ENCODE results near the gene IFNA1.

The IFNA1 gene

DNA sequence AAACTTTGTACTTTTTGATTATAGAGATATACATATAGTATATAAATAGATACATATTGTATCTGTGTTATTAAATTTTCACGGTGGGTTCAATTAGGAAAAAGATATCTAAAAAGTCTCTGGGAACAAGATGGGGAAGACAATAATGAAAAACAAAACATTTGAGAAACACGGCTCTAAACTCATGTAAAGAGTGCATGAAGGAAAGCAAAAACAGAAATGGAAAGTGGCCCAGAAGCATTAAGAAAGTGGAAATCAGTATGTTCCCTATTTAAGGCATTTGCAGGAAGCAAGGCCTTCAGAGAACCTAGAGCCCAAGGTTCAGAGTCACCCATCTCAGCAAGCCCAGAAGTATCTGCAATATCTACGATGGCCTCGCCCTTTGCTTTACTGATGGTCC is at the start of gene IFNA1:
IFNA1 (plus strand) TSS at position 301 of the 400 bp plus-strand sequence; CDS start at position 370, 69 bp downstream.
- H3K9ac ChIP-seq (ENCODE audit: low read length in 5 of 5), result no peak within 1 kb of the TSS
- no peak within 1 kb of the TSS for H3K27ac ChIP-seq (ENCODE audit: low read depth, low read length)
- H3K9me3 ChIP-seq (ENCODE audit: control insufficient read depth in 5 of 5, low read length in 5 of 5), result peaks cover 0 to 8% (median 0%) of the 10 kb centered on the region in 5 donors
- H3K36me3 ChIP-seq (ENCODE audit: control insufficient read depth in 5 of 5, insufficient read depth in 5 of 5, low read length in 5 of 5), result no peaks in the 10 kb centered on the region
- H3K4me3 ChIP-seq (ENCODE audit: low read depth in 1 of 5, low read length in 5 of 5), result no peak within 1 kb of the TSS
- peaks cover 0 to 6% (median 0%) of the 10 kb centered on the region in 5 donors for H3K27me3 ChIP-seq (ENCODE audit: control insufficient read depth in 5 of 5, insufficient read depth in 4 of 5, low read length in 5 of 5)
- H3K4me1 ChIP-seq (ENCODE audit: control insufficient read depth in 5 of 5, insufficient read depth in 5 of 5, low read length in 5 of 5), result no peaks in the 10 kb centered on the region

DNA sequence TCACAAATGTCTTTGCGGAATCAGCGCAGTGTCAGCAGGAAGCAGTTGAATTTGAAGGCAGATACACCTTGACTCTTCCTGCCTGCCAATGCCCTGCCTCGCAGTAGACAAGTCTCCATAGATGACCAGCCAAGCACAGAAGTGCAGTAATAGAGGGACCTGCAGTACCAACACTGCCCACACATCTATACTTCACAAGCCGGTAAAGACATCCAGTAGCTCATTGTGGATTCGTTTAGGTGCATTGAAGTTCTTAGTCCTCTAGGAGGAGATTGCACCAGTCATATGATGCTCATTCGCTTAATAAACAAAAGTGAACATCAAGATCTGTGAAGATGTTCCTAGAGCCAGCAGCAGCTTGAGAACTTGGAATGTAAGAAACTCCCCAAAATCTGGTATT is 48.0 kb upstream of the IFNA1 start:
- Histone ChIP-seq H3K9ac (ENCODE audit: low read length in 5 of 5) (no peak overlapping the region), H3K9me3 (ENCODE audit: control insufficient read depth in 5 of 5, low read length in 5 of 5) (no peaks in the 10 kb centered on the region), H3K4me1 (ENCODE audit: control insufficient read depth in 5 of 5, insufficient read depth in 5 of 5, low read length in 5 of 5) (peaks cover 0 to 9% (median 8%) of the 10 kb centered on the region in 5 donors), H3K27ac (ENCODE audit: low read depth, low read length) (no peak overlapping the region), H3K4me3 (ENCODE audit: low read depth in 1 of 5, low read length in 5 of 5) (no peak overlapping the region), H3K27me3 (ENCODE audit: control insufficient read depth in 5 of 5, insufficient read depth in 4 of 5, low read length in 5 of 5) (peaks cover 4 to 37% (median 10%) of the 10 kb centered on the region in 5 donors), H3K36me3 (ENCODE audit: control insufficient read depth in 5 of 5, insufficient read depth in 5 of 5, low read length in 5 of 5) (no peaks in the 10 kb centered on the region)

DNA sequence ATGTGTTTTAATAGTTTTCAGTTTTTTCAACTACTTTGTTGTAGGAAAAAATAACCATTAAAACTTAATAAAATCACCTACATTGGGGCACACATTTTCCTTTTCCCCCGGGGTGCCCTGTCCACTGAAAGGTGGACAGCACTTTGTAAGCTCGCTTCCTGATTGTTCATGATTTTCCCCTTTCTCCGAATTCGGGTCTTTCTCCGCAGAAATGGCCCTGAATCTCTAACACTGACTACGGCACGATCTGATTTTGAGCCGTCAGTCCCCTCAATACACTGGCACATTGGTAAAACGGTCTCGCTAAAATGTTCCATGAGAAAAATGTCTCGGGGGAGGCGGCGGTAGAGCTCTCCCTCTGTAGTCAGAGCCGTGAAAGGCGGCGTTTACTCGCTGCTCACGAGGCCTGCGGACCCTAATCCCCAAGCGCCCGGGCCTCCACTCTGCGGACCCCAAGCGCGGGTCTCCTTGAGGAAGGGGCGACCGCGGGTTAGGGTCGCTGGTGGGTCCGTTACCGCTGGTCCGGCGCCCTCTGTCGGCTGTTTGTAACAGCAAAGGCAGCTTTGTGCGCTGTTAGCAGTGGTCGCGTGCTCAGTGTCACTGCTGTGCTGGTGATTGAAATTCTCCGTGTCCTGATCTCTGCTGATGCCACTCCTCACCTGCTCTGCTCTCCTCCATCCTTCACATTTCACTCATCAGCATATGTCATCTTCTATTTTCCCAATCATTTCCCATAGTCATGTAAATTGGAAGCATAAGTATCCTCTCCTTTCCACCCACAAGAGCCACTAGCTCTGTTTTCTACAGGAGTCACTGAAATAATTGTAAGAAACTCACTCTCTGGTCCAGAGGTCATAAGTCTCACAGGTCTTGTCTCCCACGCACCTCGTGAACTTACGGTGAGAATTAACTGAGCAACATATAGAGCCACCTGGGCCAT is 44.2 kb upstream of the IFNA1 start:
- Histone ChIP-seq H3K27ac (ENCODE audit: low read depth, low read length) (no peak overlapping the region), H3K36me3 (ENCODE audit: control insufficient read depth in 5 of 5, insufficient read depth in 5 of 5, low read length in 5 of 5) (no peaks in the 10 kb centered on the region), H3K9ac (ENCODE audit: low read length in 5 of 5) (peak overlapping the region in 3 of 5 donors; percentile 27 to 73 (median 64)), H3K4me3 (ENCODE audit: low read depth in 1 of 5, low read length in 5 of 5) (peak overlapping the region; percentile 57 to 78 (median 74)), H3K27me3 (ENCODE audit: control insufficient read depth in 5 of 5, insufficient read depth in 4 of 5, low read length in 5 of 5) (peaks cover 4 to 33% (median 8%) of the 10 kb centered on the region in 5 donors), H3K4me1 (ENCODE audit: control insufficient read depth in 5 of 5, insufficient read depth in 5 of 5, low read length in 5 of 5) (peaks cover 0 to 10% (median 8%) of the 10 kb centered on the region in 5 donors), H3K9me3 (ENCODE audit: control insufficient read depth in 5 of 5, low read length in 5 of 5) (no peaks in the 10 kb centered on the region)

DNA sequence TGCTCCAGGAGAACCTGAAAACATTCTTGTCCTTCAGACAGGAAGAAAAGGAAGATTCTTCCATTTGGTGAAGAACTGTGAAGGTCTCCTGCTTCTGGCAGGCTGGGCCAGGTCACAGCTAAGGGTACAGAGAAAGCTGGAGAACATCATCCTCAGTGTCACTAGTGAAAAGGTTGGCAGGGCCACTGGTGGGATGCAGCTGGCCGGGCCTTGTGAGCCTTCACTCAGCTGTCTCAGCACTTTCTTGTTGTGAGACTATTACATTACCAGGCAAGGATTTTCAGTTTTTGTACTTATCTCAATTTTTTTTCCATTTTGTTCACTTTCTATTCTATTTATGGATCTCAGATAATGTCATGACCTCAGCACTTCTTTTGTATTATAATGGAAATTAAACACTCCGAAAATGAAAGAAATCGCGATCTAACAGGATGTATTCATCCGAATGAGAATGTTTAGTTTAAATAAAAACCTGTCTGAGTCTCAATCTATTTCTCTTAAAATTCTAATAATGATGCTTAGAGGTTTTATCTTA is 41.2 kb upstream of the IFNA1 start:
- no peak overlapping the region for H3K9ac ChIP-seq (ENCODE audit: low read length in 5 of 5)

DNA sequence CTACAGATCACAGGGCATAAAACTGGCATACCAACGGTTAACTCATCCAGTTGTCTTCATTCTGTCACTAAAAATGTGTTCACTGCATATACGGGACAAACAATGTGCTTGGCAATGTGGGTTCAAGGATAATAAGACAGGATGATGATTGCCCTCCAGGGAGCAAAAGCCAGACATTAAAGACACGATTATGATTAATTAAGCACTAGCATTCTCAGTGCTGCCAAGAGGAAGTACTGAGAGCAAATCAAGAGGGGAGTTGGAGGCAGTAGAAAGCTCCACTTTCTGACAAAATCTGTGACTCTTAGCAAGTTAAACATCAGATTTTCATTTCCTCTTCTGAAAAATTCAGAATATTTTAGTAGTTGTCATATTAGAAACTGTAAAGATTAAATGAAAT is 40.3 kb upstream of the IFNA1 start:
- Histone ChIP-seq H3K36me3 (ENCODE audit: control insufficient read depth in 5 of 5, insufficient read depth in 5 of 5, low read length in 5 of 5) (no peaks in the 10 kb centered on the region), H3K27me3 (ENCODE audit: control insufficient read depth in 5 of 5, insufficient read depth in 4 of 5, low read length in 5 of 5) (peaks cover 11 to 39% (median 14%) of the 10 kb centered on the region in 5 donors), H3K9ac (ENCODE audit: low read length in 5 of 5) (no peak overlapping the region)

More for the DNA sequence above, 41.2 kb upstream of the IFNA1 start:
- no peaks in the 10 kb centered on the region for H3K36me3 ChIP-seq (ENCODE audit: control insufficient read depth in 5 of 5, insufficient read depth in 5 of 5, low read length in 5 of 5)
- peaks cover 11 to 41% (median 14%) of the 10 kb centered on the region in 5 donors for H3K27me3 ChIP-seq (ENCODE audit: control insufficient read depth in 5 of 5, insufficient read depth in 4 of 5, low read length in 5 of 5)
- H3K4me3 ChIP-seq (ENCODE audit: low read depth in 1 of 5, low read length in 5 of 5), result no peak overlapping the region
- peaks cover 2 to 25% (median 21%) of the 10 kb centered on the region in 5 donors for H3K4me1 ChIP-seq (ENCODE audit: control insufficient read depth in 5 of 5, insufficient read depth in 5 of 5, low read length in 5 of 5)
- H3K9me3 ChIP-seq (ENCODE audit: control insufficient read depth in 5 of 5, low read length in 5 of 5), result no peaks in the 10 kb centered on the region
- no peak overlapping the region for H3K27ac ChIP-seq (ENCODE audit: low read depth, low read length)

DNA sequence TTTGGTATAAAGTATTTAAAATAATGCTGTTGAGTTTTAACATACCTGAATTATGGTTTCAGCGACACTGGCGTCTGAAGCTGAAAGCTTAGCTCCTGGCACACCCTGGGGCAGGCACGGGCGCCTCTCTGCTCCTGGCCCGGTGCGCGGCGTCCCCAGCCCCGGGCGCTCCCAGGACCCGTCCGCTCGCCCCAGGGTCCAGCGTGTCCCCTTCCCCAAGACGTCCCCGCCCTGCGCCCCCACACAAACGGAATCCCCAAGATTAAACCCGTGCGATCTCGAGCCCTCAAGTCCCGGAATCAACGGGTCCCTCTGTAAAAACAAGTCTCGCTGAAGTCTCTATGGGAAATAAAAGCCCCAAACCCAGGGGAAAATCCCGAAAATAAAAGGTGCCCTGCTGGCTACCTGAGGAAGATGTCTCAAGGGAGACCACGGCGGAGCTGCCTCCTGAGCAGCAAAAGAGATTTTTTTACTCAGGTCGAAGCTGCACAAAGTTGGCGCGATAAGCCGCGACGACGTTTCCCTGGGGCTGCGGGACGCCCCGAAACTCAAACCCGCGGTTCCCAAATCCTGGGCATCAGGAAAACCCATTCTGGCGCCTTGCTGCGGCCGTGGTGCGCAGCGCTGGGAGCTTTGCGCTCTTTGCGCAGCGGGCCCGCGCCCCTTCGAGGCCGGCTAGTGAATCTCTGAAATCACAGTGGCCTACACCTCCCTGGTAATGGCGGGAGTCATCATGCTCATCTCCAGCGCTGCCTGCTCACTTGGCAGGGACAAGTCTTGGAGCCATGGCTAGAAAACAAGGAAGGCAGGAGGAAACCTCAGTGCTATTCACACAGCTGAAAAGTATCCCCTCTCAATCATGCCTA is 37.6 kb upstream of the IFNA1 start:
- Histone ChIP-seq H3K9me3 (ENCODE audit: control insufficient read depth in 5 of 5, low read length in 5 of 5) (no peaks in the 10 kb centered on the region), H3K9ac (ENCODE audit: low read length in 5 of 5) (peak overlapping the region in 3 of 5 donors; percentile 8 to 48 (median 14)), H3K27ac (ENCODE audit: low read depth, low read length) (no peak overlapping the region), H3K36me3 (ENCODE audit: control insufficient read depth in 5 of 5, insufficient read depth in 5 of 5, low read length in 5 of 5) (no peaks in the 10 kb centered on the region), H3K4me3 (ENCODE audit: low read depth in 1 of 5, low read length in 5 of 5) (peak overlapping the region; percentile 41 to 66 (median 63)), H3K27me3 (ENCODE audit: control insufficient read depth in 5 of 5, insufficient read depth in 4 of 5, low read length in 5 of 5) (peaks cover 5 to 23% (median 12%) of the 10 kb centered on the region in 5 donors), H3K4me1 (ENCODE audit: control insufficient read depth in 5 of 5, insufficient read depth in 5 of 5, low read length in 5 of 5) (peaks cover 2 to 15% (median 15%) of the 10 kb centered on the region in 5 donors)

More for the DNA sequence above, 40.3 kb upstream of the IFNA1 start:
- Histone ChIP-seq H3K4me3 (ENCODE audit: low read depth in 1 of 5, low read length in 5 of 5) (no peak overlapping the region), H3K4me1 (ENCODE audit: control insufficient read depth in 5 of 5, insufficient read depth in 5 of 5, low read length in 5 of 5) (peaks cover 2 to 25% (median 21%) of the 10 kb centered on the region in 5 donors), H3K27ac (ENCODE audit: low read depth, low read length) (no peak overlapping the region), H3K9me3 (ENCODE audit: control insufficient read depth in 5 of 5, low read length in 5 of 5) (no peaks in the 10 kb centered on the region)

DNA sequence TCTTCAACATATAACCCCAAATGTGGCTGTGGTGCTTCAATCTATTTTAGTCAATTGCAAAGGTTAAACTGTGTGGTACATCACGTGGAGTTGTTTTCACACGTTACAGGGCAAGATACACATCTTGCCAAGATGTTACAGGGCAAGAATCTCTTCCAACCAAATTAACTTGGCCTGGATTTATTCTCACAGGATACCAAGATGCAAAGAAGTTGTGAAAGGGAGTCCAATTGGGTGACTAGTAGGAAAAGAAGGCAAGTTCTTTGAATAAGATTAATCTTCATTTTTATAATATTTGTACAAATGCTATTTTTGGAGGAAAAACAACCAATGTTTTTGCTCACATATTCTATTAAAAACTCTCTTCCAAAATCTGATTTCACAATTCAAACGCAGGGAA is 36.1 kb upstream of the IFNA1 start:
- Histone ChIP-seq H3K27ac (ENCODE audit: low read depth, low read length) (no peak overlapping the region), H3K4me3 (ENCODE audit: low read depth in 1 of 5, low read length in 5 of 5) (no peak overlapping the region), H3K9ac (ENCODE audit: low read length in 5 of 5) (no peak overlapping the region), H3K27me3 (ENCODE audit: control insufficient read depth in 5 of 5, insufficient read depth in 4 of 5, low read length in 5 of 5) (peaks cover 5 to 22% (median 8%) of the 10 kb centered on the region in 5 donors), H3K36me3 (ENCODE audit: control insufficient read depth in 5 of 5, insufficient read depth in 5 of 5, low read length in 5 of 5) (no peaks in the 10 kb centered on the region), H3K4me1 (ENCODE audit: control insufficient read depth in 5 of 5, insufficient read depth in 5 of 5, low read length in 5 of 5) (peaks cover 2 to 15% (median 13%) of the 10 kb centered on the region in 5 donors), H3K9me3 (ENCODE audit: control insufficient read depth in 5 of 5, low read length in 5 of 5) (no peaks in the 10 kb centered on the region)

- Histone ChIP-seq H3K9ac (ENCODE audit: low read length in 5 of 5) (no peak within 1 kb of the TSS), H3K4me1 (ENCODE audit: control insufficient read depth in 5 of 5, insufficient read depth in 5 of 5, low read length in 5 of 5) (no peaks in the 10 kb centered on the region), H3K9me3 (ENCODE audit: control insufficient read depth in 5 of 5, low read length in 5 of 5) (no peaks in the 10 kb centered on the region), H3K36me3 (ENCODE audit: control insufficient read depth in 5 of 5, insufficient read depth in 5 of 5, low read length in 5 of 5) (no peaks in the 10 kb centered on the region), H3K27me3 (ENCODE audit: control insufficient read depth in 5 of 5, insufficient read depth in 4 of 5, low read length in 5 of 5) (no peaks in the 10 kb centered on the region), H3K27ac (ENCODE audit: low read depth, low read length) (no peak within 1 kb of the TSS), H3K4me3 (ENCODE audit: low read depth in 1 of 5, low read length in 5 of 5) (no peak within 1 kb of the TSS)
Observed at GRCh38 chr9:21408817-21409216, 31.4 kb upstream of the IFNA1 start, which contains the start of gene IFNA8. IFNA8 (plus strand) TSS chr9:21409117; CDS start chr9:21409177, 60 bp downstream.

DNA sequence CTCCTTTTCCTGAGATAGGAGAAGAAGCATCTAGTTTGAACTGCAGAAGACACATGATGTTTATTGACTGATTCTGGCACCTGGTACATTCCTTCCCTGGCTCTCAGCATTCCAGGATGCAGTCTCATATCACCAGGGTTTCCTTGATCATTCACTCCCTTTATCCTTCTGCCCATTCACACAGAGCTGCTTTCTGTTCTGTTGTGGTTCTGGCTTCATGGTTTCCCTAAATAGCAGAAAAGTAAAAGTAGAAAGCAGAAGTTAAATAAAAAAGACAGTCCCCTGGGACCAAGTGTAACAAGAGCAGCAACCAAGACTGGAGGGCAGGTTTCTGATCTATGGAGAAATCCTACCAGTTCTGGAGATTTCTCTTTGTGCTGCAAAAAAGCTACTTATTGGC is 28.1 kb upstream of the IFNA1 start:
- Histone ChIP-seq H3K9me3 (ENCODE audit: control insufficient read depth in 5 of 5, low read length in 5 of 5) (no peaks in the 10 kb centered on the region), H3K9ac (ENCODE audit: low read length in 5 of 5) (no peak overlapping the region), H3K27ac (ENCODE audit: low read depth, low read length) (no peak overlapping the region), H3K36me3 (ENCODE audit: control insufficient read depth in 5 of 5, insufficient read depth in 5 of 5, low read length in 5 of 5) (no peaks in the 10 kb centered on the region), H3K4me3 (ENCODE audit: low read depth in 1 of 5, low read length in 5 of 5) (no peak overlapping the region), H3K27me3 (ENCODE audit: control insufficient read depth in 5 of 5, insufficient read depth in 4 of 5, low read length in 5 of 5) (no peaks in the 10 kb centered on the region), H3K4me1 (ENCODE audit: control insufficient read depth in 5 of 5, insufficient read depth in 5 of 5, low read length in 5 of 5) (no peaks in the 10 kb centered on the region)
